Measurements from ENCODE around the gene TMEM51. TPM values are rescaled to one million over a fixed set of nuclear protein-coding genes. Genes with fewer than 3 reads are reported as not detected.

Gene TMEM51
- total RNA-seq, 4 donors from 2014 or later, result 6.4 to 12.2 (median 10.6) TPM

GRCh38 chr1:15150376-15150775, 3.2 kb upstream of the TMEM51 start:
- DNase-seq (ENCODE audit: low spot score in 2 of 2), result no peak
- WGBS, result 89% methylated on average over 3 of the region's 3 CpGs
- H3K27ac ChIP-seq, result no peak overlapping the region

GRCh38 chr1:15151377-15151806, 2.2 kb upstream of the TMEM51 start:
- no peaks in the 10 kb centered on the region for H3K27me3 ChIP-seq
- TF ChIP-seq CTCF (IDR thresholded peaks at IDR 0.05) (no peak), POLR2A (IDR thresholded peaks at IDR 0.05) (no peak), POLR2AphosphoS5 (IDR thresholded peaks at IDR 0.05) (no peak), EP300 (IDR thresholded peaks at IDR 0.05) (no peak)
- no peak for DNase-seq (ENCODE audit: low spot score in 2 of 2)
- WGBS, result 56% methylated on average over 4 of the region's 5 CpGs
- H3K9me3 ChIP-seq, result no peaks in the 10 kb centered on the region
- H3K4me3 ChIP-seq, result no peak overlapping the region
- H3K4me1 ChIP-seq, result peaks cover 44% of the 10 kb centered on the region
- no peaks in the 10 kb centered on the region for H3K36me3 ChIP-seq
- H3K27ac ChIP-seq, result no peak overlapping the region

More at GRCh38 chr1:15150376-15150775, 3.2 kb upstream of the TMEM51 start:
- Histone ChIP-seq H3K4me3 (no peak overlapping the region), H3K36me3 (no peaks in the 10 kb centered on the region), H3K9me3 (no peaks in the 10 kb centered on the region), H3K27me3 (no peaks in the 10 kb centered on the region), H3K4me1 (peaks cover 46% of the 10 kb centered on the region)
- TF ChIP-seq EP300 (IDR thresholded peaks at IDR 0.05) (no peak), POLR2A (IDR thresholded peaks at IDR 0.05) (no peak), POLR2AphosphoS5 (IDR thresholded peaks at IDR 0.05) (no peak), CTCF (IDR thresholded peaks at IDR 0.05) (no peak)

GRCh38 chr1:15151871-15152270, 1.7 kb upstream of the TMEM51 start:
- Histone ChIP-seq H3K4me1 (peaks cover 42% of the 10 kb centered on the region), H3K9me3 (no peaks in the 10 kb centered on the region), H3K4me3 (peak overlapping the region; percentile 81), H3K27ac (peak overlapping the region; percentile 75), H3K36me3 (no peaks in the 10 kb centered on the region), H3K27me3 (no peaks in the 10 kb centered on the region)
- no peak for DNase-seq (ENCODE audit: low spot score in 2 of 2)
- 58% methylated on average over 3 of the region's 3 CpGs for WGBS
- TF ChIP-seq EP300 (IDR thresholded peaks at IDR 0.05) (no peak), POLR2A (IDR thresholded peaks at IDR 0.05) (no peak), CTCF (IDR thresholded peaks at IDR 0.05) (no peak), POLR2AphosphoS5 (IDR thresholded peaks at IDR 0.05) (no peak)

GRCh38 chr1:15152318-15153183, 996 bp upstream of the TMEM51 start:
- Histone ChIP-seq H3K4me1 (peaks cover 42% of the 10 kb centered on the region), H3K27me3 (no peaks in the 10 kb centered on the region), H3K27ac (peak overlapping the region; percentile 75), H3K4me3 (peak overlapping the region; percentile 81), H3K36me3 (no peaks in the 10 kb centered on the region), H3K9me3 (no peaks in the 10 kb centered on the region)
- TF ChIP-seq EP300 (IDR thresholded peaks at IDR 0.05) (no peak), CTCF (IDR thresholded peaks at IDR 0.05) (peak in 1 of 2 donors; percentile 46), POLR2A (IDR thresholded peaks at IDR 0.05) (no peak), POLR2AphosphoS5 (IDR thresholded peaks at IDR 0.05) (no peak)
- DNase-seq (ENCODE audit: low spot score in 2 of 2), result peak; percentile 86 to 87
- 8% methylated on average over 3 of the region's 61 CpGs for WGBS

GRCh38 chr1:15153842-15154479, 414 bp downstream of the TMEM51 start:
- WGBS, result under 1% methylated on average over 63 of the region's 74 CpGs
- Histone ChIP-seq H3K9me3 (no peaks in the 10 kb centered on the region), H3K36me3 (no peaks in the 10 kb centered on the region), H3K27ac (peak overlapping the region; percentile 75), H3K4me1 (peaks cover 42% of the 10 kb centered on the region), H3K4me3 (peak overlapping the region; percentile 81), H3K27me3 (no peaks in the 10 kb centered on the region)
- no peak for TF ChIP-seq EP300 (IDR thresholded peaks at IDR 0.05)
- TF ChIP-seq CTCF (IDR thresholded peaks at IDR 0.05), result peak in 1 of 2 donors; percentile 47
- TF ChIP-seq POLR2A (IDR thresholded peaks at IDR 0.05), result no peak
- TF ChIP-seq POLR2AphosphoS5 (IDR thresholded peaks at IDR 0.05), result no peak
- no peak for DNase-seq (ENCODE audit: low spot score in 2 of 2)
